CD4-positive, alpha-beta T cell treated with Interleukin-6 at 100 ng/mL for 8 hours (primary cell): ENCODE data around the gene KXD1.

ENCODE experiments used
- DNase-seq: peaks from one replicate; pipeline ENCODE4 v3.0.0-alpha.2; 2020; ENCODE audit warnings: mixed read lengths, low spot score

The KXD1 gene

GRCh38 chr19:18603255-18603957 is 45.7 kb downstream of the KXD1 start:
- DNase-seq = no peak

- no peak for DNase-seq
Measured at GRCh38 chr19:18603958-18604819, 46.5 kb downstream of the KXD1 start.

- no peak for DNase-seq
Measured at GRCh38 chr19:18604820-18605159, 47.1 kb downstream of the KXD1 start.

GRCh38 chr19:18605196-18605545 is 47.5 kb downstream of the KXD1 start:
- no peak for DNase-seq

GRCh38 chr19:18605546-18606280 is 48.0 kb downstream of the KXD1 start:
- no peak for DNase-seq

GRCh38 chr19:18606281-18607225 is 48.9 kb downstream of the KXD1 start, which contains the start of gene CRLF1:
Gene CRLF1 (minus strand): TSS chr19:18606799. CDS start chr19:18606656, 143 bp downstream.
- DNase-seq = no peak

GRCh38 chr19:18607226-18608101 is 49.8 kb downstream of the KXD1 start:
- no peak for DNase-seq

- no peak for DNase-seq
Measured at GRCh38 chr19:18608102-18608804, 50.6 kb downstream of the KXD1 start.

- no peak for DNase-seq
Measured at GRCh38 chr19:18608805-18609716, 51.4 kb downstream of the KXD1 start.

GRCh38 chr19:18609717-18610051 is 52.0 kb downstream of the KXD1 start:
- DNase-seq = no peak

- no peak for DNase-seq
Measured at GRCh38 chr19:18610245-18610555, 52.5 kb downstream of the KXD1 start.

- DNase-seq = no peak
Measured at GRCh38 chr19:18610556-18611326, 53.1 kb downstream of the KXD1 start.

GRCh38 chr19:18611327-18612050 is 53.8 kb downstream of the KXD1 start:
- no peak for DNase-seq

- no peak for DNase-seq
Measured at GRCh38 chr19:18612051-18612771, 54.5 kb downstream of the KXD1 start.

GRCh38 chr19:18612772-18613588 is 55.3 kb downstream of the KXD1 start, which contains the start of gene TMEM59L:
Gene TMEM59L (plus strand): TSS chr19:18612870. CDS start chr19:18612959, 89 bp downstream.
- DNase-seq = peak; percentile 45
